ENCODE data around the gene KIF9.
"Not testable (repeated sequence)": the region's sequence is repeated elsewhere in the genome, so short reads cannot be mapped to it uniquely, and the experiment has no call there.

The KIF9 gene

DNA sequence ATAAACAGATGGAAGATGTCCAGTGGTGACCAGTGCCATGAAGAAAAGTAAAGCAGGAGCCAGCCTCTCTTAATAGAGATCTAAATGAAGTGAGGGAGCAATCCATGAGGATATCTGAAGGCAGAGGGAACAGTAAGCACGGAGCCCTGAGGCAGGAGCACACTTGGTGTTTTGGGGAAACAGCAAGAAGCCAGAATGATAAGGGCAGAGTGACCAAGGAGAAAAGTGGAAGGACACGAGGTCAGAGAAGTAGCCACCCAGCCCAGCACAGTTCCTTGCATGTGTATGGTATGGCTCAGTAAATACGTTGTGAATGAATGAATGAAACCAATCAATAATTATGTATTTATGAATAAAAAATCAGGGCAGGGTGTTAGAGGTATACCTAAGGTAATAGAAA, 11.8 kb upstream of the KIF9 start:
- no peak for DNase-seq

DNA sequence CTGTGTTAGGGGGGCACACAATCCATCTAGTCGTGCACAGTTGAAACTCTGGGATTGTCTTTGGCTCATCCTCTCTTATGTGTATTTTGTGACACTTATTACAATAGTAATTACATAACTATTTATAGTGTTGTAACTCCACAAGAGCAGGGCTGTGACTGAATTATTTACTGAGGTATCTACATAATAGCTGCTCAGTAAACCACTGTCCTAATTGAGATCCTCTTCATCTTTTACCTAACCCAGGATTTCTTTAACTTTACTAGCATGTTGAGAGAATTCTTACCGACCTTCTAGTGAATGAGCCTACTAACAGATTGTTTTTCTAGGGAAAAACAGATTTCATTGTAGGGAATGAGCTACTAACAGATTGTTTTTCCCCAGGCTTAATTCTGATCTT, 11.2 kb upstream of the KIF9 start:
- DNase-seq: no peak

DNA sequence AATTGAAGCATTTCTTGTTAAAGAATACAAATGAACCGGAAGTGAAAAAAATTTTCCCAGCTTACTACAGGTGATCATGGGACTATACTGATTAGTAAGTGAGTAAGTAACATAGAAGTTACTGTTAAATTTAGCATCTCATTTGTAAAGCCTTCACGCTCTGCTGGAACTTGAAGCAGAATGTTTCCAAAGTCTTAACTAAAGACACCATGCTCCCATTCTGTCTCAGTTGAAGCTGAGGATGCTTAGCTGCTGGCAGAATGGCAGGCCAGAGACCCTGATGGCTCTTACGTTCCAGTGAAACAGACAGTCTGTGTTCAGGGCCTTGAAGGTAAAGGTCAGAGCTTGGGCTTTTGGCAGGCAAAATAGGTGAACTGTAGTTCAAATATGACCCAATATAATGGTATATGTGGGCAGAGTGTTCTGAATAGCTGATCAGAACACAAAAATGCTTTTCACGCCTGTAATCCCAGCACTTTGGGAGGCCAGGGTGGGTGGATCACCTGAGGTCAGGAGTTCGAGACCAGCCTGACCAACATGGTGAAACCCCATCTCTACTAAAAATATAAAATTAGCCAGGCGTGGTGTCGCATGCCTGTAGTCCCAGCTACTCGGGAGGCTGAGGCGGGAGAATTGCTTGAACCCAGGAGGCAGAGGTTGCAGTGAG, 9.3 kb upstream of the KIF9 start:
- DNase-seq: not testable (repeated sequence)

DNA sequence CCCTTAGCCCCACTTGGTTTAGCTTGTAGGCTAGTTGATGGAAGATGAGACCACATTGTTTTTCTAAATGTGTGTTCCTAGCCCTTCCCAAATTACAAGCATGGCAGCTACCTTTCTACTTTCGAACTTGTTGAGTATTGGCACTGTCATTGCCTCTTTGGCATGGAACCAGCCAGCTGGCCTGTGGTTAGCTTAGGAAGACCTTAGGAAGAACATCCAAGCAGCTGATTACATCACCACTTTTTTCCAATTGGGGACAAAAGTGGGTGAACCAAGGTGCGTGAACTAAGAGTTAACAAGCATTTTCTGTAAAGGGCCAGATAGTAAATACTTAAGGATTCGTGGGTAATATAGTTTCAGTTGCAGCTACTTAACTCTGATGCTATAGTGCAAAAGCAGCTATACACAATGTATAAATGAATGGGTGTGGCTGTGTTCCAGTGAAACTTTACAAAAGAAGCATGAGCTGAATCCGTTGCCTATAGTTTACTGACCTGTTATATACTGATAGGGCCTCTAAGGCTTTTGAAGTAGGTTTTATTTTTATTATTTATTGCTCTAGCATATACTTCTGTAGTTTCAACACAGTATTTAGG, 8.7 kb upstream of the KIF9 start:
- no peak for DNase-seq

DNA sequence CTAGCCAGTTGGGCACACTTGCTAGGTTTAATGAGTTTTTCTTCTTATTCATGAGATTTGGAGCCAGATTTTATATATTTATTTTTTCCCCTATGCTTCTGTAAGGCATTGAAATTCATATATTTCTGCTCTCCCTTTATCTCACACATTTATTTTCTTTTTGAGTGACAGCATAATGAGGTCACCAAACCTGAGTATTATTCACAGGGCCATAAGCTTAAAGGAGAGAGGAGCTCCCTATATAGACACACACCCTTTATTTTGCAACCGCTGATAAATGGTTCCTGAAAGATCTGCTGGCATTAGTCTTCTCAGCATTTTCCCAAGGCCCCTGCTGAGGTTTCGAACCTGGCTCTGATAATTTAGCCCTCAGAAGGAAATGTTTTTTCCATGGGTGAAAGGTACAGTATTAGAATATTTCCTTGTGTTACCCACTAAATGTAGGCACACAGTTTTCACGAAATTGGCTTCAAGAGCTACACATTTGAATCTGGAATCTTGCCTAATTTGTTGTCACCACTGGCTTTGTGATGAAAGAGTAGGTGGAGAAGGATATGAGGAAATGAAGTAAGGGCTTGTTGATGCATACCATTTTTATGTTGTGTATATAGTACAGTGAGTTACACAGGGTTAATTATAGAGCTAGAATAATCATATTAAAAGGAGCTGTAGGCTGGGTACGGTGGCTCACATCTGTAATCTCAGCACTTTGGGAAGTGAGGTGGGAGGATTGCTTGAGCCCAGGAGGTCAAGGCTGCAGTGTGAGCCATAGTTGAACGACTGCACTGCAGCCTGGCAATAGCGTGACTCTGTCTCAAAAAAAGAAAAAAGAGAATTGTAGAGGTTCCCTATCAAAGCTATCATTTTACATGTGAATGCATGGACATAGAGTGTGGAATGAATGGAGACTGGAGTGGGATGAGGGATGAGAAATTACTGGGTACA, 6.6 kb upstream of the KIF9 start:
- no peak for DNase-seq

- DNase-seq: no peak
Observed at GRCh38 chr3:47283591-47284364, 1.2 kb upstream of the KIF9 start.

GRCh38 chr3:47283193-47283537, 566 bp upstream of the KIF9 start:
- DNase-seq: no peak

DNA sequence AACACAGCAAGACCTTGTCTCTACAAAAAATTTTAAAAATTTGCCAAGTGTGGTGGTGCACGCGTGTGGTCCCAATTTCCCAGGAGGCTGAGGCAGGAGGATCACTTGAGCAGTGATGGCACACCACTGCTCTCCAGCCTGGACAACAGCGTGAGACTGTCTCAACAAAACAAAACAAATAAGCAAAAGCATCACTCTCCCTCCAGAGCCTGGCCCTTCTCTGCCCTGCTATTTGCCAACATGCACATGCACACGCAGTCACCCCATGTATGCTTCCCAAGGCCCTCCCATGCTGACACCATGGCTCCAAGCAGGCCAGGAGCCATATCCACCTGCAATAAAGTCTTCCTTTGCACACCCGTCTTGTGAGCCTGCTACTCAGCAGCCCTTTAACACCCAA, 2.1 kb downstream of the KIF9 start:
- DNase-seq: no peak

GRCh38 chr3:47276558-47276957, 6.0 kb downstream of the KIF9 start:
- no peak for DNase-seq

DNA sequence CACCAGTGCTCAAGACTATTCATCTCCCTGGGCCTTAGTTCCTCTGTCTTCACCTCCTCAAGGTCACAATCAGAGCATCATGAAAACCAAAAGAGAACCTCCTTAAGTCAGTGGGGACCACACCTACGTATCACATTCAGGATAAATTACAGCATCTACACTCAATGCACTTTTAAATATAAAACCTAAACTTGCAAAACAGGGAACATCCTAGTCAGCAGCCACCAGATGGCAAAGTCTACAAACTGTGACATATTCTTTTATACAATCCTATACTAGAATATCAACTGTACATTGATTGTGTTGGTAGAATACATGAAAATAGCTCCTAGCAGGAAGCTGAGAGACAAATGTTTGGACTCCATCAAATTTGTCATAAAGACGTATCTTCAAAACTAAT, 7.9 kb downstream of the KIF9 start:
- no peak for DNase-seq

GRCh38 chr3:47273564-47273963, 9.0 kb downstream of the KIF9 start:
- DNase-seq: no peak

DNA sequence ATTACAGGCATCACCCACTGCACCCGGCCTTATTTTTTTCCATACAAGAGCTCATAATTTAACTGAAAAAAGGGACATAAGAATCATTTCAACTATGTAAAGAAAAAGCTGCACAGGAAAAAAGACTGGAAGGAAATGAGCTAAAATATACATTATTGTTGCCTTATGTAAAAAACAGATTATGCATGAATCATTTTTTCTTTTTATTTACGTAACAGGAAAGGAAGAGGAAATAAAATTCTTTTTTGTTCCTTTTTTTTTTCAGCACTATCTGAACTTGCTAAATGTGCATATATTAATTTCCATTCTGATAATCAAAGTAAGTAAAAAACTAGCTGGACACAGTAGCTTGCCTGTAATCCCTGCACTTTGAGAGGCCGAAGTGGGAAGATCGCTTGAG, 12.1 kb downstream of the KIF9 start:
- DNase-seq: no peak

DNA sequence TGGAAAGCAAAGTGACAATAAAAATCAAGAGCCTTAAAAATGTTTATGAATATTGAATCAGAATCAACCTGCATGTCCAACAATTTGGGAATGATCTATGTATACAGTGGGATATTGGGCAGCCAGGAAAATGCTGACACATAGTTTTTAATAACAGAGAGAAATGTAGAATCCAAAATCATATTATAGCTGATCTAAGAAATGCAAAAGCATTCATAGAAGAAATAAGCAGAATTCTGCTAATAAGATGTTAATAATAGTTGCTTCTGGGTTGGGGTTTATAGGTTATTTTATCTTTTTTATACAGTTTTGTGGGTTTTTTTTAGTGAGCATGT, 15.1 kb downstream of the KIF9 start:
- DNase-seq: no peak

DNA sequence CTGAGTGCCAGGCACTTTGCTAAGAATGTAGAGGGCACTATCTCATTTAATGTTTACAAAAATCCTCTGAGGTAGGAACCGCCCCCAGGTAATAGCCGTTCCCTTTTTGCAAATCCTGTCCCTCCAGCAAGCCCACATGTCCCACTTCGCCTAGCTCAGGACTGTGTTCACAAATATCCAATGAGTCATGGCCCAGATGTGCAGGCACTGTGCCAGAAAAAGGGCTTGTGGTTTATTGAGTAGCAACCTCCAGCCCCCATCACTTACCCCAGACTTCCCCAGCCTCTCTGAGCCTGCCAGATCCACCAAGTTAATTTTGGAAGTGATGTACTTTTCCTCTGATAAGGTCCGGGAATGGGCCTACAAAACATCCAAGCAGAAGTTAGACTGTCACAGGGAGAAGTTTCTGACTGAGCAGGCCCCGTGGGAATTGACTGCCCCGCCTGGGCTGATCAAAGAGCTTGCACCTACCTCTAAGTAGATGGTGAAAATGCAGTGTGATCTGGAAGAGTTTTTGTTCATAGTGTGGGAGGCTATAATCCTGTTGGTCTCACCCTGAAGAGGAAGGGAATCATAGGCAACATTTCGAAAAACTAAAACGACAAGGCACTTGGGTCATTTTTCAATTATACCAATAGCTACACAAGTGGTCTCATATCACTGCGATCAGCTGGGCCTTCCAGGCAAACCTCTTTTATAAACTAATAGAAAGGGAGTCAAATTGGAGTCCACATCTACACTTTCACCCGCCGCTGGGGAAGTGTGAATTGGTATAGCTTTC, 15.7 kb downstream of the KIF9 start:
- peak in 1 of 2 experiments; percentile 3 for DNase-seq

- DNase-seq: no peak
Observed at GRCh38 chr3:47265725-47266428, 16.7 kb downstream of the KIF9 start.

GRCh38 chr3:47265008-47265407, 17.6 kb downstream of the KIF9 start:
- DNase-seq: no peak

- DNase-seq: no peak
Observed at GRCh38 chr3:47261301-47261700, 21.3 kb downstream of the KIF9 start.

DNA sequence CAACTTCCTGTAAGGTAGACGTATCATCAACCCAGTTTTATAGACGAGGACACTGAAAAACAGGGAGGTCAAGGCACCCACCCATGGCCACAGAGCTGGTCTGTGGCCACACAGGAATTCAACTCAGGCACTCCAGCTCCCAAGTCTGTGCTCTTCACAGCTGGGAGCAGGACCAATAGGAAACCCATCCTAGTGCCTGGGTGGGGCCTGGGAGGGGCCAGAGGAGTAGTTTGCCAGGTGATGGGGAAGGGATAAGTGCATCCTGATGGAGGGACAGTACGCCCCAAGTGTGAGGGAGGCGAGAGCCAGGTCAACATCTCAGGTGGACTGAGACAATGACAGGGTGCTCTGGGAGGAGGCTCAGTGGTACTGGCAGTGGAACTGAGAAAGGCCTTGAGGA, 22.0 kb downstream of the KIF9 start:
- no peak for DNase-seq

GRCh38 chr3:47259114-47259513, 23.5 kb downstream of the KIF9 start:
- DNase-seq: no peak

- DNase-seq: not testable (repeated sequence)
Observed at GRCh38 chr3:47256331-47256730, 26.3 kb downstream of the KIF9 start.

DNA sequence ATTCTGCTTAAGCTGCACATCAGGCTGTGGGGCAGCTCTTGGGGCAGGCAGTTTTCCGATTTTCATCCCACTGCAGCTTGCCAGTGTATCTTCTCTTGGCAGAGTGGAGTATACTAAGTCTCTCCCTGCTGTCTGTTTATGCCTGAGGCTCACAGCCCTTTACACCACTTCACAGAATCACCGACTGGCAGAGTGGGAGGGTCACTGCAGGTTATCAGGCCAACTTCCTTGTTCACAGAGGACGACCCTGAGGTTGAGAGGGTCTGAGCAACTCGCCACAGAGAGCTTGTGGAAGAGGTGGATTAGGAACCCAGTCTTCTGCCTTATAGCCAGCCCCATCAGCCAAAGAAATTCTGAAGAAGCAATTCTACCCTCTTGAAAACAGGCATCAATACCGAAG, 30.9 kb downstream of the KIF9 start:
- no peak for DNase-seq

DNA sequence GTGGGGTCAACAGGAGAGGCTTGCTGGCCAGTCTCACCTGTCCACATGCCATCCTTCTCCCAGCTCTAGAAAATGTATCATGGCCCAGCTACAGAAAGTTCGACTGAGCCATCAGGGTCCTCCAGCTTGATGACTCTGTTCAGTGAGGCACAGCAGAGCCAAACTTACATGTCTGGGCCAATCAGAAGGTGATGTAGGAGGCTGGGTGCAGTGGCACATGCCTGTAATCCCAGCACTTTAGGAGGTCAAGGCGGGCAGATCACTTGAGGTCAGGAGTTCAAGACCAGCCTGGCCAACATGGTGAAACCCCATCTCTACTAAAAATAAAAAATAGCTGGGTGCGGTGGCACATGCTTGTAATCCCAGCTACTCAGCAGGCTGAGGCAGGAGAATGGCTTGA, 31.5 kb downstream of the KIF9 start:
- not testable (repeated sequence) for DNase-seq
